HG02588 (cell line): ENCODE data around the gene ACSF2.
A peak's percentile ranks its signal among the peaks of the same experiment; 100 is the strongest.

ENCODE experiments used
- ATAC-seq: cut with Tn5 transposase; IDR thresholded peaks from one replicate; pipeline ENCODE4 v1.9.1; 2021; ENCODE audit warnings: mild to moderate bottlenecking, moderate library complexity; ENCODE audit not compliant: unreplicated experiment

Gene ACSF2

GRCh38 chr17:50498021-50498874 is 72.2 kb downstream of the ACSF2 start:
- no peak for ATAC-seq

GRCh38 chr17:50499270-50499669 is 73.3 kb downstream of the ACSF2 start:
- no peak for ATAC-seq

- no peak for ATAC-seq
Observed at GRCh38 chr17:50499721-50500120, 73.7 kb downstream of the ACSF2 start.

- ATAC-seq: no peak
Observed at GRCh38 chr17:50501054-50501453, 75.0 kb downstream of the ACSF2 start.

- no peak for ATAC-seq
Observed at GRCh38 chr17:50502301-50502990, 76.4 kb downstream of the ACSF2 start.

- no peak for ATAC-seq
Observed at GRCh38 chr17:50505591-50506130, 79.6 kb downstream of the ACSF2 start.

GRCh38 chr17:50506298-50506697 is 80.3 kb downstream of the ACSF2 start:
- no peak for ATAC-seq

GRCh38 chr17:50507871-50508572 is 82.0 kb downstream of the ACSF2 start, which contains the start of gene MYCBPAP:
Gene MYCBPAP, plus strand, starts transcription at chr17:50508439. Its CDS starts 236 bp downstream, at chr17:50508675.
- no peak for ATAC-seq

GRCh38 chr17:50508573-50509460 is 82.8 kb downstream of the ACSF2 start:
- ATAC-seq: no peak

- ATAC-seq: peak; percentile 71
Observed at GRCh38 chr17:50511058-50511457, 85.0 kb downstream of the ACSF2 start.

- no peak for ATAC-seq
Observed at GRCh38 chr17:50513495-50513894, 87.5 kb downstream of the ACSF2 start.

GRCh38 chr17:50514388-50514787 is 88.4 kb downstream of the ACSF2 start:
- ATAC-seq: no peak

- ATAC-seq: no peak
Observed at GRCh38 chr17:50514936-50515702, 89.1 kb downstream of the ACSF2 start.

GRCh38 chr17:50517011-50517410 is 91.0 kb downstream of the ACSF2 start:
- ATAC-seq: no peak

- ATAC-seq: no peak
Observed at GRCh38 chr17:50517504-50518383, 91.7 kb downstream of the ACSF2 start.

- ATAC-seq: no peak
Observed at GRCh38 chr17:50518384-50519023, 92.5 kb downstream of the ACSF2 start.

GRCh38 chr17:50519141-50519834 is 93.3 kb downstream of the ACSF2 start:
- ATAC-seq: no peak
